GM21619 (cell line): ENCODE measurements around the gene SEMA5A.

Experiments used
- ATAC-seq: cut with Tn5 transposase; IDR thresholded peaks from one replicate; pipeline ENCODE4 v1.9.1; 2021; ENCODE audit not compliant: unreplicated experiment

The SEMA5A gene

DNA sequence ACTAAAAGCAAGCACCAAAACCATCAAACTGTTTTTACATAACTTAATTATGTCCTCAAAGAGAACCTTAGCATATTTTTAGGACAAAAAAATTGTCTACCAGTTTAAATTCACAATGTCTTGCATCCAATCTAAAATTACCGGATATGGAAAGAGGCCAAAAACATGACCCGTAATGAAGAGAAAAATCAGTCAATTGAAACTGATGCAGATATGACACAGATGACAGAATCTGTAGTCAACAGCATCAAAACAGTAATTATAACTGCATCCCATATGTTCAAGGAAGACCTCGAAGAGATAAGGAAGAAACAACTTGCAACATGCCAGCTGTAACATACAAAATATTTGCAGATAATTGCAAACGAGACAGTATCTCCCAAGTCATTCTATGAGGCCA, 473.2 kb downstream of the SEMA5A start:
- no peak for ATAC-seq

GRCh38 chr5:9071524-9071923, 474.4 kb downstream of the SEMA5A start:
- ATAC-seq = no peak

DNA sequence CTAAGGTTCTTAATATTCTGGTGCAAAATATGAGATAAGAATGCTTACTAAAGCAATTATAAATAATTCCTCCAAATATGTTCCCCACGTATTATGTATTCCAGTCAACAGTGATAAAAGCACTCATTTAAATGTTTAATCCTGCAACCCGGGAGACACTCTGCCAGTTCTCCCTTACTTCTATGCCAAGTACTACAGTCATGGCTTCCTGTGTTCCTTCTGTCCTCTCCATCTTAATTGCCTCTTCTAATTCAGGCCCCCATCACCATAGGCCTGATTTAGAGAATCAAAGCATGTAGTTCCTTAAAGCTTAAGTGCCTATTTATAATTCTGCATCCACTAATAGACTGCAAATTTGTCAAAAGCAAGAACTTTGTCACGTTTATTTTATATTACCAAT, 474.8 kb downstream of the SEMA5A start:
- ATAC-seq = no peak

DNA sequence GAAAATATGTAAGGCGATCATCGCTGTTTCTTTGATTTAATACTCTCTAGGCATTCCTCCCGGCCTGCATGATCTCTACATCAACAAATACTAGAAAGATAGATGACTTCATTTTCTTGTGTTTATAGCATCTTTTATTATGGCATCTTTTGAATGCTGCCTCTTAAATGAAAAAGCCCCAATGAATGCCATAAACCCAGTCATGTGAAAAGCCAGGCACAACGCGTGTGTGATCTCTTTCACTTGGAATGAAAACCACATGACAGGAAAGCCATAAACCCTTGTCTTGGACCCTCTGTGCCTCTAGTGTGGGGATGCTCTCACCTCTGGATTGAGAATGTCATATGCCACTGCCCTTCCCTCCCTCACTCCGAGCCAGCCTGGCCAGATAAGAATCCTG, 476.2 kb downstream of the SEMA5A start:
- no peak for ATAC-seq

- no peak for ATAC-seq
Observed at GRCh38 chr5:9067154-9067553, 478.7 kb downstream of the SEMA5A start.

DNA sequence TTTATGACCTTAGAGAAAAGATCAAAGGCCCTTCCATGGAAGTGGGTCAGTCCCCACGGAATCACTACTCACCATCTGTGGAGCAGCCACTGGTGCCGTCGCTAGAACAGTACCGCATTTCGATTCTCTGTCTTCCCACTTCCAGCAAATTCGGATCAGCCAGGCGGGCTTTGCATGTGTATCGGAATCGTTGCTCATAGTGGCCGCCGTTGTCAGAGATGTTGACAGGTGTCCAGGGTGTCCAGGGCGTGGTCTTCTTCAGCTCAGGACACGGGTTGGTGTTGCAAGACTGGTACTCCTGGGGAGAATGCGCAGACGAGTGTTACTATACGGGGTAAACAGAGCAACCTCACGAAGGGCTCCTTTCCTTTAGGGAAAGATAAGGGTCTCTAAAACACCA, 479.5 kb downstream of the SEMA5A start:
- no peak for ATAC-seq

- no peak for ATAC-seq
Observed at GRCh38 chr5:9063615-9064245, 482.1 kb downstream of the SEMA5A start.

DNA sequence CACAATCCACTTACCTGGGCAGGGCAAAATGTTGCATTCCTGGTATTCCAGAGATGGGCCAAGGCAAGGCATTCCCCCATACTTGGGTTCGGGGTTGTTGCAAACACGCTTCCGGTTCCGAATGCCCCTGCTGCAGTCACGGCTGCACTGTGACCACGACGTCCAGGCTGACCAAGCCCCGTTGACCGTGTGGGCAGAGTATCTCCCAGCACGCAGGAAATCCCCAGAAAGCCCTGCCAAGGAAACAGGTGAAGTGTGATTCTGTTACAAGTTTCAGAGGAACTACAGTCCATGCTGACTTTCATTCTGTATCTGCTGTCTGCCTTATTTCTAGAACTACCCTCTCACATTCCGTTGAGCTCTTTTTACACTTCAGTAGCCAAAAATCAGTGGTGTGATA, 483.0 kb downstream of the SEMA5A start:
- ATAC-seq = no peak

GRCh38 chr5:9059920-9060691, 485.8 kb downstream of the SEMA5A start:
- ATAC-seq = no peak

- no peak for ATAC-seq
Observed at GRCh38 chr5:9058666-9059065, 487.2 kb downstream of the SEMA5A start.

DNA sequence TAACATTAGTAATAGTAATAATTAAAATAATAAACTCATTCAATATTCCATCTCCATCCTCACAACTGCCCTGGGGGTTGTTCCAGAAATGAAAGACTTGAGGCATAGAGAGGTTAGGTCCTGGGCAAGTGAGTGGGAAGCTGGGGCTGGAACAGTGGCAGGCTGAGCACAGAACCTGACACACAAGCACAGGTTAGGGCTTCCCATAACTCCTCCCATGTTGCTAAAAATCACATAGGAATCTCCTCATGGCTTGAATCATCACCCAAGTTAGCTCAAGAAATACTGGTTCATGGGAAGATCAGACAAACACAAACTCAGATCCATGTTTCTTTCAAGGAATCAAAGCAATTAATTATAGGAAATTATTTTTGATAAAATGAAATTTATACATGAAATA, 487.7 kb downstream of the SEMA5A start:
- no peak for ATAC-seq

- no peak for ATAC-seq
Observed at GRCh38 chr5:9057406-9058000, 488.4 kb downstream of the SEMA5A start.

GRCh38 chr5:9056046-9056445, 489.8 kb downstream of the SEMA5A start:
- no peak for ATAC-seq

DNA sequence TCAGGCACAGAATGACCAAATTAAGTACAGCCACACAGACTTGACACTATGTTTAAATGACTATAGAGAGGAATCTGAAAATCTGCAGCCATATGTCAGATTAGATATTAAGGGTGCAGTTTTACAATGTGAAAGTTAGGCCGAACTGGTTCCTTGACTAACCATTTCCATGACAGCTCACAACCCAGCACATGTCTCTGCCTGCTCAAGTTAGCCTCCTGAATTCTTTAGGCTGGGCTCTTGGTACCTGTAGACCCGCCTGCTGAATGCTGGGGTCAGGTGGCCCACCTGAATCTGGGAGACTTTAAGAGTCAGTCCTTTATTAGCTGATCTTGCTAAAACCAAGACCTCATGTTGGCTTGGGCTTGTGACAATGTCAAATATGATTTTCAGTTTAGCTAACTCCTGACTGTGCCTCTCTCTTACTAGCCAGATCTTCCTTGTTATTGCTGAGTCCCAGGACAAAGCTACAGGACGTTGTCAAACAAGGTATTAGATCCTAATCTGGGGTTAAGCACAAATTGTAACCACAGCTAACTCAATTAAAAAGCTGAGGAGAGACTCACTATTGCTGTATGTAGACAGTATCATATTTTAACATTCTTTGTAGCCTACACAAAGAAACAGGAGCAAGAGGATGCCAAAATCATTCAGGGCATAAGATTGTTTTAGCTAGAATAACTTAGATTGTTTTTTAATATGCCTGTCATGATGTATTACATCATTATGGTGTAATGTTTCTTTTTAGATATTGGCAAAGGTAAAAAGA, 490.9 kb downstream of the SEMA5A start:
- ATAC-seq = no peak

GRCh38 chr5:9054322-9054721, 491.6 kb downstream of the SEMA5A start:
- no peak for ATAC-seq

DNA sequence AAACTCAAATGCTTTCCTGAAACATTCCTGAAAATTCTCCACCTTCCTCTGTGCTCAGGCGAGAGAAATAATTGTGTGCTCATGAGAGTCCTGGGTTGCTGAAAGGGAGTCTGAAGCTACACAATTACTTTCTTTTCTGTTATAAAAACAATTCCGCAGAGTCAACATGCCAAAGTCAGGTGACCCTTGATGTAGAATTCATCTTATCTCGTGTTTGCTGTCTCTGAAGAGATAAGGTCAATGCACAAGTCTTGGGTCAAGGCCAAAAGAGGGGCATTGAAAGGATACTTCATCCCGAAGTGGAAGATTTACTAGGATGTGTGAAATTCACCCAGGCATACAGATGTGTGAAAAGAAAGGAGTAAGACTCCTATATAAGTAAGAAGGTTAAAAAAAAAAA, 493.5 kb downstream of the SEMA5A start:
- no peak for ATAC-seq

DNA sequence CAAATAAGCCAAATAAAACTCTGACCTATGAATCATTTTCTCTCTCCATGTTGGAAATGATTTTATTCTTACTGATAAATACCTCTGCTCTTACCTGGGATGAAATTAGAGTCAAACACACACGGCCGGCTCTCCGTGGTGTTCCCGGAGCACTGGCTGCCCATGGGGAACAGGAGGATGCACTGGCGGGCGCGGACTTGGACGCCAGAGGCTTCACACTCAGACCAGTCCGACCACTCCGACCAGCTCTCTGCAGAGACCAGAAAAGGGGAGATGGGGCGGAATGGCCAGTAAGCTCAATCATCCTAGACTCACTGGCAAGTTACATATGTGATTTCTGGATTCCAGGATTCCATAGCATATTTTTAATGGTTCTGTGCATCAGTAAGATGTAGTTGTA, 494.1 kb downstream of the SEMA5A start:
- no peak for ATAC-seq

DNA sequence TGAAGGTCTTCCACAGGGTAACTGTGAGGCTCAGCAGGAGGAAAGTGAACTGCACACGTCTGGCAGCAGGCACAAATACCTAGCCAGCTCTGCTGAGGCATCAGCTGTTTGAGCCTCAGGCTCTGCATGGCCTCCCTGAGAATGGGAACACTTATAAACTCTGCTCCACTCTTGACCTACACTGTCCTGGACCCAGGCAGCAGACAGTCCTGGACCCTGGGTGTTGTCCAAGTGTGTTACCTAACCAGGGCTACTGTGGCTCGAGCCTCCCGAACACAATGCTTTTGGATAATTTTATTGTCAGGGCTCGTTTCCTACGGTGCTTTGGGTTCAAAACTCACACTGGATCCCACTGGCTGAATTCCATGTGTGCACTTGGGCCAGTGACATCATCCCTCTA, 497.9 kb downstream of the SEMA5A start:
- ATAC-seq = no peak

- no peak for ATAC-seq
Observed at GRCh38 chr5:9046756-9047481, 499.0 kb downstream of the SEMA5A start.

DNA sequence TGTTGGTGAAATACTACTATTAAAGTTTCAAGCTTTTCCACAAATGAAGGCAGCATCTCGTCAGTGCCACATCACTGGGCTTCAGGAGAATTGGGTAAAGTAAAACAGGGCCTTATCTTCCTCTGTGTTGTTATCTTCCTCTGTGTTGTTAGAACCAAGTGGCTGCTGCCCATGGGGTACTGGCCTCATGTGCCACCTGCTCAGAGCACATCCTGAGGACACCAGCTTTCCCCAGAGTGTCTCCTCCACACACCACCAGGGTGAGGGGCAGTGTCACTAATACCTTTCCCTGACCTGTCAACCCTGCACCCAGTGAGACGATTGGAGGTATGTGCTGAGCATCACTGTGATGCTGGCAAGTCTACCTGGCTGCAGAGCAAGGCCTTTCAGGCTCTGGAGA, 499.9 kb downstream of the SEMA5A start:
- ATAC-seq = no peak

DNA sequence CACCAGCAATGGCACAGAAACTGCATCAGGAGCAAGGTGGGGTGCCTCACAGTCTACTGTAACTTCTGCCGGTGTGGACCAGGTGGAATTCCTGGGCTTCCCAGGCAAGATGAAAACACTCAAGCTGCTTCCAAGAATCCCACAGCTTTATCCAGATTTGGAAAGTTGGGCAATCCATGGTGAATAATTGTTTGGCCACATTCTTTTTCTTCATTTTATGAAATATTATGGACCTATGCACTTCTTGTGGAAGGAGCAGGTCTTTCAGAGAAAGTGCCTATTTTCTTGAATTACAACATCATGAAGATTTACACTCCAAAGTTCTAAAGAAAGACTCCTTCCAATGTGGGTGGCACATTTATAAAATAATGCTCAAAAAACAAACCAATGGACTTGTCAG, 503.6 kb downstream of the SEMA5A start:
- ATAC-seq = no peak
